Mammary epithelial cell (primary cell): ENCODE results near the gene C4orf50.

Experiments used
- EZH2 ChIP-seq: IDR thresholded peaks from 2 replicates; pipeline ENCODE4 v1.6.1; 2012; ENCODE audit warnings: low read length, inconsistent platforms, borderline replicate concordance
- TF ChIP-seq, protein P1 (sequence below), 2 donors: IDR thresholded peaks in 1 of 2; conservative IDR thresholded peaks in 1 of 2; 2 replicates each; pipeline ENCODE4 v1.5.1; 2011 to 2012; ENCODE audit warnings: inconsistent platforms in 2 of 2, low read length in 2 of 2, mild to moderate bottlenecking in 2 of 2, control low read depth in 1 of 2, low read depth in 1 of 2; ENCODE audit not compliant: insufficient read depth in 1 of 2; ENCODE audit errors: extremely low read depth in 1 of 2

DNA sequence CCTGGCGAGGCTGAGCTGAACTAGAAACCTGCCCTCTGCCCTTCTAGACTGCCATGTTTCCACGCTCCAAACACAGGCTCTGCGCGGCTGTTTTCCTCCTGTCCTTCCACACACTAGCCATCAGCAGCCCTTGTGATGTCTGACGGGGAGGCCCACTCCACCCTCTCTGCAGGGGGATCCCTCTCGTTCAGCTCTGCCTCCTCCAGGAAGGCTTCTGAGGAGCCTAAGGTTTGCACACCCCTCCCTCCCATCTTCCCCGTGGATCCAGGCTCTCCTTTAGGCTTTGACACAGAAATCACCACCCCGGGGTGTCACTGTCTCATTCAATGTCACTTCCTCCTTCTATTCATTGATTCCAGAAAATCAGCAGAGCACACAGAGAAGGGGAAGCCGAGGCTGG is 86.7 kb downstream of the C4orf50 start:
- TF ChIP-seq, protein P1, sequence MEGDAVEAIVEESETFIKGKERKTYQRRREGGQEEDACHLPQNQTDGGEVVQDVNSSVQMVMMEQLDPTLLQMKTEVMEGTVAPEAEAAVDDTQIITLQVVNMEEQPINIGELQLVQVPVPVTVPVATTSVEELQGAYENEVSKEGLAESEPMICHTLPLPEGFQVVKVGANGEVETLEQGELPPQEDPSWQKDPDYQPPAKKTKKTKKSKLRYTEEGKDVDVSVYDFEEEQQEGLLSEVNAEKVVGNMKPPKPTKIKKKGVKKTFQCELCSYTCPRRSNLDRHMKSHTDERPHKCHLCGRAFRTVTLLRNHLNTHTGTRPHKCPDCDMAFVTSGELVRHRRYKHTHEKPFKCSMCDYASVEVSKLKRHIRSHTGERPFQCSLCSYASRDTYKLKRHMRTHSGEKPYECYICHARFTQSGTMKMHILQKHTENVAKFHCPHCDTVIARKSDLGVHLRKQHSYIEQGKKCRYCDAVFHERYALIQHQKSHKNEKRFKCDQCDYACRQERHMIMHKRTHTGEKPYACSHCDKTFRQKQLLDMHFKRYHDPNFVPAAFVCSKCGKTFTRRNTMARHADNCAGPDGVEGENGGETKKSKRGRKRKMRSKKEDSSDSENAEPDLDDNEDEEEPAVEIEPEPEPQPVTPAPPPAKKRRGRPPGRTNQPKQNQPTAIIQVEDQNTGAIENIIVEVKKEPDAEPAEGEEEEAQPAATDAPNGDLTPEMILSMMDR (conservative IDR thresholded peaks at IDR 0.05 in 1 of 2, IDR thresholded peaks at IDR 0.05 in 1 of 2; ENCODE audit: extremely low read depth in 1 of 2, insufficient read depth in 1 of 2, low read depth in 1 of 2, low read length in 2 of 2): no peak
- no peak for TF ChIP-seq EZH2
